ENCODE measurements around the gene CMIP. TPM values are rescaled to one million over a fixed set of nuclear protein-coding genes. Genes with fewer than 3 reads are reported as not detected.
"Not testable (repeated sequence)": the region's sequence is repeated elsewhere in the genome, so short reads cannot be mapped to it uniquely, and the experiment has no call there.

The CMIP gene
- polyA plus RNA-seq, 3 donors = 37.2 to 42.7 (median 38.1) TPM

DNA sequence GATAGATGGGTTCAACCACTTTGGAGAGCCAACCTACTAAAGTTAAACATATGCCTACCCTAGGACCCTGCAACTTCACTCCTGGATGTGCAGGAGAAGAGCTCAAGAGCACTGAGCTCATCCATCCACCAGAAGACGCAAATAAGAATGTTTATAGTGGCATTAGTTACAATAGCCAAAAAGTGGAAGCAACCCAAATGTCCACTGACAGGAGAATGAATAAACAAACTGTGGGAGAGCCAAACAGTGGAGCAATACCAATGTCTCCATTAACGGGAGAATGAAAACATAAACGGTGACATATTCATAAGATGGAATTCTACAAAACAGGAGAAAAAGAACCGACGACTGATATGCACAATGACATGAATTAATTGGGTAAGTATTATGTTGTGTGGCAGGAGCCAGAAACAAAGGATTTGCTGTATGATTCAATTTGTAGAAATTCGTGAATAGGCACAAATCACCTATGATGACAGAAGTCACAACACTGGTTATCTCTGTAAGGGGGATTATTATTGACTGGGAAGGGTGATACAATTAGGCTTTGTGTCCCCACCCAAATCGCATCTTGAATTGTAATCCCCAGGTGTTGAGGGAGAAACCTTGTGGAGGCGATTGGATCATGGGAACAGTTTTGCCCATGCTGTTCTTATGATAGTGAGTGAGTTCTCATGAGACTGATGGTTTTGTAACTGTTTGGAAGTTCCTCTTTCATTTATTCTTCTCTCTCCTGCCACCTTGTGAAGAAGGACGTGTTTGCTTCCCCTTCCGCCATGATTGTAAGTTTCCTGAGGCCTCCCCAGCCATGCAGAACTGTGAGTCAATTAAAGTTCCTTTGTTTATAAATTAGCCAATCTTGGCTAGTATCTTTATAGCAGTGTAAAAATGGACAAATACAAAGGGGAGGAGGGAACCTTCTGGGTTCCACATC lies 276.6 kb downstream of the CMIP start:
- no peak for DNase-seq (ENCODE audit: low read depth in 3 of 3, low spot score in 2 of 3)

DNA sequence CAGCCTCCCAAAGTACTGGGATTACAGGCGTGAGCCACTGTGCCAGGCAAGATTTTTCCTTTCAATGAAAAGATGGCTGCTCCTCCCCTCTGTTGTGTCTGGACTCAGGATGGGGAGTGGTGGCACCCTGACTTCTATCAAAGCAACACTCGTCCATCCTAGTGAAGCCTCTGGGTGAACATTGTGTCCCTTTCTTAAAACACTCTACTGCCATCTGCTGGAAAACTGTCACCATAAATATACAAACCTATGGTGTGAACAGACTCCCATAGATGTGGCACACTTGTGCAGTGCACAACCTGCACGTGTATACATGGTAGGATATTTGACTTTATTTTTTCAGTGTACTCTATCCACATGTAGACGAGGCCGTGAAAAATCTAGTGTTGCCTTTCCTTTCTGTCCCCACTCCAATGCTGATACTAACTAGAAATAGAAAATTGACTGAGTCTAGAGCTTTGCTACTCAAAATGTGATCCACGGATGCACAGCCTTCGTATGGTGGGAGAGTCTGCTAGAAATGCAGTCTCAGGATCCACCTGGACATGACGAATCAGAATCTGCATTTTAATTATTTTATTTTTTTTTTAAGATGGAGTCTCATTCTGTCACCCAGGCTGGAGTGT lies 278.6 kb downstream of the CMIP start:
- peak; percentile 68 to 82 (median 74) for DNase-seq (ENCODE audit: low read depth in 3 of 3, low spot score in 2 of 3)

DNA sequence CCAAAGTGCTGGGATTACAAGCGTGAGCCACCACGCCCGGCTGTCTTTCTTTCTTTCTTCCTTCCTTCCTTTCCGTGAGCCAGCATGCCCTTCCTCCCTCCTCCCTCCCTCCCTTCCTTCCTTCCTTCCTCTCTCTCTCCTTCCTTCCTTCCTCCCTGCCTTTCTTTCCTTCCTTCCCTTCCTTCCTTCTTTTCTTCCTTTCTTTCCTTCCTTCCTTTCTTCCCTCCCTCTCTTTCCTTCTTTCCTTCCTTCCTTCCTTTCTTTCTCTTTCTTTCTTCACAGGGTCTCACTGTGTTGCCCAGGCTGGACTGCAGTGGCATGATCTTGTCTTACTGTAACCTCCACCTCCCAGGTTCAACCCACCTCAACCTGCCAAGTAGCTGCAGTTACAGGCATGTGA lies 283.8 kb downstream of the CMIP start:
- no peak for DNase-seq (ENCODE audit: low read depth in 3 of 3, low spot score in 2 of 3)

DNA sequence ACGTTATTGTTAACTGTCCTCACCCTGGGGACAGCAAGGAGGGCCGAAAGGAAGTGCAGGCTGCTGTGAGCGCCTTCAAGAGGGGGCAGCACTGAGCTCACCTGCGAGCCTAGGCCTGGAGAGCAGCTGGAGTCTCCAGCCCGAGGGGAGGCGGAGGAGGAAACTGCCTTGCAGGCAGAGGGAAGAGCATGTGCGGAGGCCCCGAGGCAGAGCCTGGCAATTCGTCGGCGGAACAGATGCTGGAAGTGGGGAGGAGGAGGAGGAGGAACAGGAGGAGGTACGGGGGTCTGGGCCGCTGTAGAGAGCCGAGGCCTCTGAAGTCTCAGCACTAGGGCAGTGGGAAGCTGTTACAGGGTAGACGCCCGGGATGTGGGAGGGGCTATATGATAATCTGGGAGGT lies 284.8 kb downstream of the CMIP start:
- no peak for DNase-seq (ENCODE audit: low read depth in 3 of 3, low spot score in 2 of 3)

DNA sequence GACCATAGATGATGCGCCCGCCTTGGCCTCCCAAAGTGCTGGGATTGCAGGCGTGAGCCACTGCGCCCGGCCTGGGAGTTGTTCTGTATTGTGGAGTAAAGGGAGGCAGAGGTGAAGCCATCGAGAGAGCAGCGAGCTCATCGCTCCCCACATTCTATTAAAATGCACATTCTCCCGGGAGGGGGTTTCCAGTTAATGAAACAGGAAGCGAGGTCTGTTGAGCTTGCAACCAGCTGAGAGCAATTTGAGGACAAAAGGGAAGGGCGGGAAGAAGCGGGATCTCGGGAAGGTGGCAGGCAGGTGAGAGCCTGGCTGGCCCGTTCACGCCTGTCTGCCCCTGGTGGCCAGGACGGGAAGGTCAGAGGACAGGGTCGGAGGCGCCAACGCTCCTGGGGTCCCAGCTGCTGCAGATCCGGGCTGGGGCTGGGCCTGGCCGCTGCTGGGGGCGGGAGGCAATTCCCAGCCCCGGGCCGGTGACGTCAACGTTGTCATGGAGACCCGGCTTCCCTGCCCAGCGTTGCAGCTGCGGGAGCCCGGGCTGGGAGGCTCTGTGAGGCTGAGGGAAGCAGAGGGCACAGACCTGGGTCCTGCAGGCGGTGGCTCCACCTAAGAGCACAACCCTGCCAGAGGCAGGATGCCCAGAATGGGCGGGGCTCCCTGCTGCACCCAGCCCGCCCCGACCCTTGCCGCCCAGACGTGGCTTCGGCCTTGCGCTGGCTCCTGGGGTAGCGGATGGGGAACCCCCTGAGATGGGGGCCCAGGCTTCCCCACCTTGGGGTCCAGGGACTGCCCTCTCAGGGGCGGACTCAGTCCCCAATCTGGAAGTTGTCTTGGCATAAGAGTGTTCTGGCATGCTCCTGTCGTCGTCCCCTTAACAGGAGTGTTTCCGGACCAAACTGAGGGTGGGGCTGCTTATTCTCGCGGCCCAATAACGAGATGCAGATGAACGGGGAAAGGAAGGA lies 285.8 kb downstream of the CMIP start:
- peak; percentile 56 to 76 (median 73) for DNase-seq (ENCODE audit: low read depth in 3 of 3, low spot score in 2 of 3)

DNA sequence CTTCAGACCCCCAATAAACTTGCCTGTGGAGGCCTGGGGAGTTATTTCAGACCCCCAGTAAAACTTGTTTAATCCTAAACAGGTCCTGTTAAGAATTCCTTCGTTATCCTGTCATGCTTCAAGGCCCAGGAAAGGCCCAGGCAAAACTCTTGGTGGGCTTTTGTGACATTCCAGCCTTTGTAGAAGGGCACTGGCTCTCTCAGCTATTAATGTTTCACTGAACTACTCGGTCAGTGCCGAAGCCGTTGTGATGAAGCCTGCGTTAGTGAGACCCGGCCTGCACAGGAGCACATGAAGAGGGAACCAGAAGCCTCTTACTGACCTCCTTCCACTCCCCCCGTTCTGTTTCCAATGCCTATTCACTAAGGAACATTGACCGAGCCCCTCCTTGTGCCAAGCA lies 287.0 kb downstream of the CMIP start:
- DNase-seq (ENCODE audit: low read depth in 3 of 3, low spot score in 2 of 3) = no peak

DNA sequence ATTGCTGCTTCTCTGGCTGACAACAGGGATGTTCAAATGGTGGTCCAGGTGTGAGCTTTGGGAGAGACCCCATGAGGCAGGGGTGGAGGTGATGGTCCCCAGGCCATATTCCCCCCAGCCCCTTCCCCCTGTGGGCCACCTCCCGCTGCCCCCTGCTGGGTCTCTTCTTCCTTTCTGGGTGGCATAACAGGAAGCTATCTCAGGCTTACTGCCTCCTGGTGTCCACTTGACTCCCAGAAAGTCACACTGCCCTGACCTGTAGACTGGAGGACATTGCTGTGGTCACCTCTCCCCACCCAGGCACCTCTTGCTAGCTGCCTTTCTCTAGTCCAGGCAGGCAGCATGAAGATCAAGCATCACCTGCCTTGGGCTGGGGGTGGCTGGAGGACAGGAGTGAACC lies 288.1 kb downstream of the CMIP start:
- DNase-seq (ENCODE audit: low read depth in 3 of 3, low spot score in 2 of 3) = no peak

DNA sequence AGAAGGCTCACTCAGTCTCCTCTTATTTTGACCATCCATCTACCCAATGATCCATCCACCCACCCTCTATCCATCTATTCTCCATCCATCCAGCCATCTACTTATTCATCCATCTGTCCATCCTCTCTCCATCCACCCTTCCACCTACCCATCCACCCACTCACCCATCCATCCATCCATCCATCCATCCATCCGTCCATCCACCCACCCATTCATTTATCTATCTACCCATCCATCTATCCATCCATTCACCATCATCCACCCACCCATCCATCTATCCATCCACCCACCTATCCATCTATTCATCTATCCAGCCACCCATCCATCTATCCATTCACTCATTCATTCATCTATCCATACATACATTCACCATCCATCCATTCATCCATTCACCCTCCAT lies 288.7 kb downstream of the CMIP start:
- DNase-seq (ENCODE audit: low read depth in 3 of 3, low spot score in 2 of 3) = no peak

DNA sequence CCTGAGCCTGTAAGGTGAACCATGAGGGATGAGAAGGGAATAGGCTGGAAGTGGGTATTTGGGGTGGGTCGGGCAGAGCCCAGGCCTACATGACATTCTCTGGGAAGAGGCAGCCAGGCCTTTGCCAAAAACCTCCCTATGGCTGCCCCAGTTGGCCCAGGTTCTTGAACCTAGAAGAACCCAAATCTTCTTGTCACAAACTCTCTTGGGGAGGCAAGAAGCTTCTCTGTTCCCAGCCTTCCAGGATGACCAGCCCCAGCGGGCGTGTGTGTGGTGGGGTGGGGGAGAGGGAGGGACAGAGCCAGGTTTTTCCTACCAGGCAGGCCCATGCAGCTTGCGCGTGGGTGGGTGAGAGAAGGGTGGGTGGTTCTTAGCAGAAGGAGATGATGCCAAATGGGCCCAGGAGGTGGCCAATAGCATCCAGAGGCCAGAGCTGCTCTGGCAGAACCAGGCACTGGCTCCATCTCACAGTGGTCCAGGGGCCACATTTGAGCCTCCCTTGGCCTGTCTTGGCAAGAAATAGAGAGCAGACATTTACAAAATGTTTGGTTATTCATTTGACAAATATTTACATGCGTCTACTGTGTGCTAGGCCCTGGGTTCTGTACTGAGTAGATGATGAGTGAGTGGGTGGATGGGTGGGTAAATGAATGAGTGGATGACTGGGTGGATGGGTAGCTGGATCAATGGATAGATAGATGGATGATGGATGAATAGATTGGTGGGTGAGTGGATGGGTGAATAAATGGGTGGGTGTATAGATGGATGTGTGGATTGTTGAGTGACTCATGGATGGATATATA lies 290.2 kb downstream of the CMIP start:
- DNase-seq (ENCODE audit: low read depth in 3 of 3, low spot score in 2 of 3) = no peak

DNA sequence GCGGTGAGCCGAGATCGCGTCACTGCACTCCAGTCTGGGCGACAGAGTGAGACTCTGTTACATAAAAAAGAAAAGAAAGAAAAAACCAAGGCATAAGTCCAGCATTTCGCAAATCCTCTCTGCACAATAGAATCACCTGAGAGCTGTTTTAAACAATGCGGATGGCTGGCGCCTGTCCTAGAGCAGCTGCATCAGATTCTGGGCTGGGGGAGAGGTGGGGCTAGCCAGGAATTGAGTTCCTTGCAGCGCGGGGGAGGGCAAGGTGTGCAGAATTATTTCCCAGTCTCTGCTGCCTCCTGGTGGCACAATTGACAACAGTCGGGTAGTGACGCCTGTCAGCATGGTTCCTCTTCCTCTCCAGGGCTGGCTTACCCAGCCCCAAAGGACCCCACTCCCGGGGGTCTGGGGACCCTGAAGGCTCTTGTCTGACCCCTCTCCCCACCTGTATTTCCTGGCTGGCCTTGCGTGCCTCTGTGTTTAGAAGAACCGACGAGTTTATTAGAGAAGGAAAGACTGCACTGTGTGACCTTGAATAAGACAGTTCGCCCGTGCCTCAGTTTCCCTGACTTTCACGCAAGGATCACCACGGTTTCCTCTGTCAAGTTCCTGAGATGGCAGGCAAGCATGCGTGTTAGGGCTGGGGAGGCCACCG lies 293.4 kb downstream of the CMIP start:
- DNase-seq (ENCODE audit: low read depth in 3 of 3, low spot score in 2 of 3) = peak; percentile 56 to 72 (median 72)

DNA sequence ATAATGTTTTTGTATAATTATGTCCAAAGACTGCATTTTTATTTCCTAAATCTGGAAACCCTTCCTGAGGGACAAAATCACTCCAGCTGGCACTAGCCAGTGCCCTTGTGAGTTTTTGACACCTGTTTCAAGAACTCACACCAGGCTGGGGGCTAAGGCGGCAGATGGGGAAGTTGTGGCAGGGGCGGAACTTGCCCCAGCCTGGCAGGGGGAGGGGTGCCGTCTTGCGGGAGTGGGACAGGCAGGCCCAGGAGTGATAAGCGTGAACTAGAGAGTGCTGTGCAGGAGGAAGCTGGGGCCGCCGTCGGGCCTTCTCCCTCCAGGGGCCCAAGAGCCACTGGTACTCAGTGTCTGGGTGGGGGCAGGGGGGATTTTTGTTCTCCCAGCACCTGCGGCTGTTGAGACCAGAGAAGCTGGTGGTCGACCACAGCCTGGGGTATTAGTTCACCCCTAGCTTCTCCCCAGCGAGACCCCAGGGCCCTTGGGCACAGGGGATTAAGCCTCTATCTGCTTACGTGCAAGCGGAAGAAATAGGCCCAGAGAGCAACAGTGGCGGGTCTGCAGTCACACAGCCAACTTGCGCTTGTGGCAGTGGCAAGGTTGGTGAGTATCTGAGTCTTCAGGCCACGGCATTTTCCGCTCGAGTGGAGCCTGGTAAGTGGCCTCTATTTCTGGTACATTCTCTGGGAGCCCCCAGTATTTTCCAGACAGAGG lies 294.3 kb downstream of the CMIP start:
- no peak for DNase-seq (ENCODE audit: low read depth in 3 of 3, low spot score in 2 of 3)

DNA sequence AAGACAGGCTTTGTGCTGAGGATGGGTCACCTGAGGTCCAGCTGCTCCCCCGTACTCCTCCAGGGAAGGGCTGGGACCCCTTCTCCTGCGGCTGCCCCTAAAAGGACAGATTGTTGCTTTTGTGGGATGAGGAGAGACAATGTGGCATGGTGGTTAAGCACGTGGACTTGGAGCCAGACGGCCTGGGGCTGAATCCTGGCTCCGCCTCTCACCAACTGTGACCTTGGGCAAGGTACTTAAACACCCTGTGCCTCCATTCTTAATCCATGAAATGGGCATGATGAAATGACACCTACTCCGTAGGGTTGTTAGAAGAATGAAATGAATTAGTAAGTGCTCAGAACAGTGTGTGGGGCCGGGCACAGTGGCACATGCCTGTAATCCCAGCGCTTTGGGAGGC lies 294.9 kb downstream of the CMIP start:
- no peak for DNase-seq (ENCODE audit: low read depth in 3 of 3, low spot score in 2 of 3)

DNA sequence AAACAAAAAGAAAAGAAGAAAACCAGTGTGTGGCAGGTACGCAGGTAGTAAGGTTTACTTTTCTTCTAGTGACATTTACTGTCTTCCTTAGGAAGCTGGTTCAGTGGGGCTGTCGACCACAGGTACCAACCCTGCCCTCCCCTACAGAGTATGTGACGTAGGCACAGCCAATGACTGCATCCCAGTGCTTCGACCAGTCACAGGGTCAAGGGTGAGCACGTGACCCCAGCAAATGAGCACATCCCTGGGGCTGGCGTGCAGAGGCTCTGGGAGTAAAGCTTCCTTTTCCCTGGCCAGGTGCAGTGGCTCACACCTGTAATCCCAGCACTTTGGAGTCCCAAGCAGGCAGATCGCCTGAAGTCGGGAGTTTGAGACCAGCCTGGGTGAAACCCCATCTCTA lies 295.6 kb downstream of the CMIP start:
- no peak for DNase-seq (ENCODE audit: low read depth in 3 of 3, low spot score in 2 of 3)

DNA sequence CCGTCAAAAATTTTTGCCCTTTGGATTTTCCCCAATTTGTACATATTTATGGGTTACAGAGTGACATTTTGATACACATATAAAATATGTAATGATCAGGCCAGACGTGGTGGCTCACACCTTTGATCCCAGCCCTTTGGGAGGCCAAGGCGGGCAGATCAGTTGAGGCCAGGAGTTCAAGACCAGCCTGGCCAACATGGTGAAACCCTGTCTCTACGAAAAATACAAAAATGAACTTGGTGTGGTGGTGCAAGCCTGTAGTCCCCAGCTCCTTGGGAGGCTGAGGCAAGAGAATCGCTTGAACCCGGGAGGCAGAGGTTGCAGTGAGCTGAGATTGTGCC lies 296.8 kb downstream of the CMIP start:
- DNase-seq (ENCODE audit: low read depth in 3 of 3, low spot score in 2 of 3) = not testable (repeated sequence)

DNA sequence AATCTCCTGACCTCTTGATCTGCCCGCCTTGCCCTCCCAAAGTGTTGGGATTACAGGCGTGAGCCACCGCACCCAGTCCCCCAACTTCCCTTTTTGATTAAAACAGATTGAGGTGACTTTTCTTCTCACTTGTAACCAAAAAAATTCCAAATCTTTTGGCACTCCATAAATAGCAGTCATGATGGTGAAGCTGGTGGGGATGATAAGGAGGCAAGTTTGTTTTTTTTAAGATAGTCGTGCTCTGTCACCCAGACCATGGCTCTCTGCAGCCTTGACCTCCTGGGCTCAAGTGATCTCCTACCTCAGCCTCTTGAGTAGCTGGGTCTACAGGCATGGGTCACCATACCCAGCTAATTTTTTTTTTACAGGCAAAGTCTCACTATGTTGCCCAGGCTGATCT lies 299.8 kb downstream of the CMIP start:
- no peak for DNase-seq (ENCODE audit: low read depth in 3 of 3, low spot score in 2 of 3)

DNA sequence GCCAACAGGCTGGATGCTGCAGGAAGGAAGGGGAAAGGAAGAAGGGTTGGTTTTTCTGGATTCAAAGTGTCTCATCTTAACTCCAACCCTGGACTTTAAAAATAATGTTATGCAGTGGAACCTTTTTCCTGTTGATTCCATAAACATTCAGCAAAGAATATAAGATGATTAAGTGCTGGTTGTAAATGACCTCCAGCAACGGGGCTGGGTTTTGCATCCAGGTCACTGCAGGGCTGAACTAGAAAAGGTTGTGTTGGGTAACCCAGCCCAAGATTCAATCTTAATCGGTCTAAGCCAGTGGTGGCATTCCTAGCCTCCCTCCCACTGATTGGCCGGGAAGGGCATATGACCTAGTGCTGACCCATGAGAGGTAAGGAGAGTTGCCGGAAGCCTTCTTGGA lies 300.3 kb downstream of the CMIP start:
- no peak for DNase-seq (ENCODE audit: low read depth in 3 of 3, low spot score in 2 of 3)

DNA sequence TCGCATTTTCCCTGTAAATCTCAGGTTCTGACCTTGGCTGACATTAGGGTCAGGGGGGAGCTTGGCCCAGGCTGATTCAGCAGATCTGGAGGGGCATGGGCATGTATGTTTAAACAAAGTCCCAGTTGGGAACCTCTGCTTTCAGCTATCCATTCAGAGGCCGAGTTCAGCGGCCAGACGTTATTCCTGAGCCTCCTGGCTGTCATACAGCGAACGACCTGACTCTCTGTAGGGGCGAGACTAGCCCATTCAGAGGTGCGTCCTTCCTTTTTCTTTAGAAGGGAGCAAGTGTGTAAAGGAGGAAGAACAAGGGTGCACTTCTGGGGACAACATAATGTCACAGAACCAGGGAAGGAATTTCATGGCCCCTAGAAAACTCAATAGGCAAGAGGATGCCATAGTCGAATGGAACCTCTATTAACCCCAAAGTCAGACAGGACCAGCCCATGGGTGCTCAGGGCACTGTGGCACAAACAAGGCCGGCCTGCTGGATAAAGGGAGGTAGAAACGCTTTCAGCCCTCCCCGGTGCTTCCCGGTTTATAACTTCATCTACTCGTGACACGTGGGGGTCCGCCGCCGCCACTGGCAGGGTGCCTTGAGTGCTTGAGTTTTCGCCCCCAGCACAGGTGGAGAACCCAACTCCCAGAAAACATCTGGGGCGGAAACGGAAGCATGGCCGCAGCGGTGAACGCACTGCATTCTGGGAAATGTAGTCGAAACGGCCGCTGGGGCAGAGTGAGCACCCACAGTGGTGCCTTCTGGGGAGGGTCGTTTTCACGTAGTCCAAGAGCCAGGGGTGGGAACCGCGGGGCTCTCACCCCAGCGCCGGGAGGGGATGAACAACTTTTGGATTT lies 301.3 kb downstream of the CMIP start:
- peak in 2 of 3 donors; percentile 51 to 60 for DNase-seq (ENCODE audit: low read depth in 3 of 3, low spot score in 2 of 3)

DNA sequence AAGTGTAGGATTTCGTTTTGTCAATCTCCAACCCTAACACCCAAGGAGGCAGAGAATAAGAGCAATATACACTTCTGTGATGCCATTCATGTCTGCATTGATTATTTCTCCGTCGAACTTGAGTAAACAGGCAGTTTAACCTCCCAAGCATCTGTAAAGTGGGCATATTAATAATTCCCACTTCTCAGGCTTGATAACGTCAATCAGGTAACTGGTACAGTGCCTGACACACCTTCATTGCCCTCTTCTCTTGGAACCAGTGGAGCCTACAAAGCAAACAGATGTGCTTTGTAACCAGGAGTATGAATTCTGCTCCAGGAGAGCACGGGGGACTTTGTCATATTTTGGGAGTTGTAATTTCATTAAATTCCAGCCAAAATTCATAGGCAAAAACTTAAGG lies 302.0 kb downstream of the CMIP start:
- no peak for DNase-seq (ENCODE audit: low read depth in 3 of 3, low spot score in 2 of 3)

All from right renal cortex interstitium (tissue), 3 donors.